Putamen (tissue), 1 donor: ENCODE results near the gene FBXO45.
"Not testable (repeated sequence)": the region's sequence is repeated elsewhere in the genome, so short reads cannot be mapped to it uniquely, and the experiment has no call there.

Source experiments
- DNase-seq: peaks from one replicate; pipeline ENCODE4 v3.0.0-alpha.2; 2016; ENCODE audit warnings: low spot score

Gene FBXO45

GRCh38 chr3:196619223-196619622 lies 50.8 kb downstream of the FBXO45 start:
- no peak for DNase-seq

GRCh38 chr3:196619627-196620026 lies 51.2 kb downstream of the FBXO45 start:
- DNase-seq: not testable (repeated sequence)

GRCh38 chr3:196620161-196620604 lies 51.7 kb downstream of the FBXO45 start:
- DNase-seq: no peak

GRCh38 chr3:196620684-196621083 lies 52.2 kb downstream of the FBXO45 start:
- no peak for DNase-seq

- DNase-seq: no peak
These were observed 53.2 kb downstream of the FBXO45 start for GRCh38 chr3:196621611-196622010.

GRCh38 chr3:196624067-196624790 lies 55.8 kb downstream of the FBXO45 start:
- DNase-seq: no peak

- DNase-seq: peak; percentile 35
These were observed 56.4 kb downstream of the FBXO45 start for GRCh38 chr3:196624907-196625306.

- no peak for DNase-seq
These were observed 56.9 kb downstream of the FBXO45 start for GRCh38 chr3:196625331-196625730.

GRCh38 chr3:196627918-196628231 lies 59.4 kb downstream of the FBXO45 start:
- no peak for DNase-seq

GRCh38 chr3:196629228-196629627 lies 60.8 kb downstream of the FBXO45 start:
- DNase-seq: no peak

GRCh38 chr3:196631682-196632045 lies 63.2 kb downstream of the FBXO45 start:
- DNase-seq: no peak

- DNase-seq: peak; percentile 79
These were observed 63.7 kb downstream of the FBXO45 start for GRCh38 chr3:196632046-196632751.

GRCh38 chr3:196633555-196634151 lies 65.2 kb downstream of the FBXO45 start:
- DNase-seq: no peak

- DNase-seq: no peak
These were observed 65.8 kb downstream of the FBXO45 start for GRCh38 chr3:196634224-196634623.

- DNase-seq: no peak
These were observed 66.4 kb downstream of the FBXO45 start for GRCh38 chr3:196634829-196635228.

- DNase-seq: no peak
These were observed 68.2 kb downstream of the FBXO45 start for GRCh38 chr3:196636369-196637349.

- DNase-seq: not testable (repeated sequence)
These were observed 69.5 kb downstream of the FBXO45 start for GRCh38 chr3:196637941-196638340.
